H9 (cell line): ENCODE measurements around the gene CYP2F1. TPM values are rescaled to one million over a fixed set of nuclear protein-coding genes. Genes with fewer than 3 reads are reported as not detected.
"Not testable (repeated sequence)": the region's sequence is repeated elsewhere in the genome, so short reads cannot be mapped to it uniquely, and the experiment has no call there.

ENCODE experiments used
- DNase-seq: peaks from one replicate; pipeline ENCODE4 v3.0.0-alpha.2; 2017
- H2AFZ ChIP-seq: one replicate; pipeline ENCODE4 v1.6.1; 2013; ENCODE audit warnings: mild to moderate bottlenecking, low read length, control low read depth, moderate library complexity
- H2AK5ac ChIP-seq: 2 replicates; pipeline ENCODE4 v1.6.1; 2013; ENCODE audit warnings: low read length, control low read depth, mixed read lengths; ENCODE audit not compliant: insufficient read length
- H2BK120ac ChIP-seq: one replicate; pipeline ENCODE4 v1.6.1; 2013; ENCODE audit warnings: low read depth, mild to moderate bottlenecking, low read length, control low read depth, inconsistent platforms; ENCODE audit not compliant: poor library complexity, severe bottlenecking
- H2BK12ac ChIP-seq: 2 replicates; pipeline ENCODE4 v1.6.1; 2013; ENCODE audit warnings: low read length, control low read depth, mixed read lengths, low read depth; ENCODE audit not compliant: insufficient read length
- H2BK15ac ChIP-seq: 2 replicates; pipeline ENCODE4 v1.6.1; 2013; ENCODE audit warnings: low read depth, low read length, control low read depth
- H2BK20ac ChIP-seq: one replicate; pipeline ENCODE4 v1.6.1; 2013; ENCODE audit warnings: low read depth, mild to moderate bottlenecking, low read length, control low read depth, inconsistent platforms; ENCODE audit not compliant: poor library complexity, severe bottlenecking
- H2BK5ac ChIP-seq: 2 replicates; pipeline ENCODE4 v1.6.1; 2013; ENCODE audit warnings: low read length, control low read depth, mixed read lengths; ENCODE audit not compliant: insufficient read length
- H3K14ac ChIP-seq: 2 replicates; pipeline ENCODE4 v1.6.1; 2013; ENCODE audit warnings: low read length, control low read depth; ENCODE audit not compliant: insufficient read depth
- H3K18ac ChIP-seq: 2 replicates; pipeline ENCODE4 v1.6.1; 2013; ENCODE audit warnings: low read depth, mild to moderate bottlenecking, mixed read lengths, low read length, control low read depth; ENCODE audit not compliant: insufficient read length
- H3K23ac ChIP-seq: 2 replicates; pipeline ENCODE4 v1.6.1; 2013; ENCODE audit warnings: low read length, control low read depth, mixed read lengths, low read depth; ENCODE audit not compliant: insufficient read length
- H3K23me2 ChIP-seq: 2 replicates; pipeline ENCODE4 v1.6.1; 2013; ENCODE audit warnings: low read depth, mild to moderate bottlenecking, mixed read lengths, low read length, control low read depth; ENCODE audit not compliant: insufficient read length, poor library complexity, severe bottlenecking
- H3K27ac ChIP-seq: 2 replicates; pipeline ENCODE4 v1.5.1; 2013; ENCODE audit warnings: low read length, control low read depth, mixed read lengths, low read depth; ENCODE audit not compliant: insufficient read length
- H3K27me3 ChIP-seq: 2 replicates; pipeline ENCODE4 v1.6.1; 2013; ENCODE audit warnings: low read length, control low read depth, inconsistent platforms; ENCODE audit not compliant: insufficient read depth
- H3K4ac ChIP-seq: 2 replicates; pipeline ENCODE4 v1.6.1; 2013; ENCODE audit warnings: low read depth, mild to moderate bottlenecking, control low read depth, inconsistent platforms, low read length, moderate library complexity
- H3K4me1 ChIP-seq: 2 replicates; pipeline ENCODE4 v1.6.1; 2013; ENCODE audit warnings: low read length, control low read depth, inconsistent platforms; ENCODE audit not compliant: insufficient read depth
- H3K4me2 ChIP-seq: 2 replicates; pipeline ENCODE4 v1.6.1; 2013; ENCODE audit warnings: low read length, control low read depth, mixed read lengths; ENCODE audit not compliant: insufficient read length, insufficient read depth
- H3K56ac ChIP-seq: 2 replicates; pipeline ENCODE4 v1.6.1; 2013; ENCODE audit warnings: low read depth, mild to moderate bottlenecking, mixed read lengths, low read length, control low read depth; ENCODE audit not compliant: insufficient read length
- H3K79me1 ChIP-seq: 2 replicates; pipeline ENCODE4 v1.6.1; 2013; ENCODE audit warnings: low read depth, mild to moderate bottlenecking, moderate library complexity, low read length, control low read depth, inconsistent platforms; ENCODE audit not compliant: insufficient read depth, poor library complexity, severe bottlenecking
- H3K79me2 ChIP-seq: 2 replicates; pipeline ENCODE4 v1.6.1; 2013; ENCODE audit warnings: low read length, control low read depth, inconsistent platforms; ENCODE audit not compliant: insufficient read depth
- H3K9ac ChIP-seq: 2 replicates; pipeline ENCODE4 v1.6.1; 2013; ENCODE audit warnings: low read length, control low read depth, mixed read lengths; ENCODE audit not compliant: insufficient read length; ENCODE audit errors: extremely low read depth
- H3K9me3 ChIP-seq: one replicate; pipeline ENCODE4 v1.6.1; 2013; ENCODE audit warnings: low read depth, low read length, inconsistent platforms; ENCODE audit not compliant: control insufficient read depth
- H3T11ph ChIP-seq: one replicate; pipeline ENCODE4 v1.6.1; 2013; ENCODE audit warnings: mild to moderate bottlenecking, low read length, control low read depth, inconsistent platforms
- H4K20me1 ChIP-seq: one replicate; pipeline ENCODE4 v1.6.1; 2013; ENCODE audit not compliant: control insufficient read depth, insufficient read length, insufficient read depth
- H4K5ac ChIP-seq: 2 replicates; pipeline ENCODE4 v1.6.1; 2013; ENCODE audit warnings: low read depth, mild to moderate bottlenecking, mixed read lengths, low read length, control low read depth; ENCODE audit not compliant: insufficient read length
- H4K8ac ChIP-seq: replicated peaks from 2 replicates; pipeline ENCODE4 v1.6.1; 2013; ENCODE audit warnings: low read length, control low read depth, mixed read lengths, low read depth; ENCODE audit not compliant: insufficient read length
- H4K91ac ChIP-seq: 2 replicates; pipeline ENCODE4 v1.6.1; 2013; ENCODE audit warnings: low read depth, mild to moderate bottlenecking, moderate library complexity, mixed read lengths, low read length, control low read depth; ENCODE audit not compliant: insufficient read length
- H3K27ac Mint-ChIP-seq, 3 experiments: 2 replicates in 2 of 3; 3 replicates in 1 of 3; pipeline ENCODE4 v1.8.0; 2020 to 2021; ENCODE audit warnings: mixed read lengths in 3 of 3, mild to moderate bottlenecking in 1 of 3, moderate library complexity in 1 of 3
- H3K27me3 Mint-ChIP-seq: 2 replicates; pipeline ENCODE4 v1.8.0; 2021; ENCODE audit warnings: low read depth, mild to moderate bottlenecking, moderate library complexity, mixed read lengths
- H3K36me3 Mint-ChIP-seq, 3 experiments: 2 replicates in 2 of 3; 3 replicates in 1 of 3; pipeline ENCODE4 v1.8.0; 2020 to 2021; ENCODE audit warnings: low read depth in 3 of 3, mixed read lengths in 3 of 3; ENCODE audit not compliant: insufficient read depth in 1 of 3
- H3K4me1 Mint-ChIP-seq, 2 experiments: 2 replicates each; pipeline ENCODE4 v1.8.0; 2020; ENCODE audit warnings: mixed read lengths in 2 of 2
- H3K4me3 Mint-ChIP-seq, 2 experiments: 2 replicates in 1 of 2; 3 replicates in 1 of 2; pipeline ENCODE4 v1.8.0; 2020 to 2021; ENCODE audit warnings: mild to moderate bottlenecking in 2 of 2, mixed read lengths in 2 of 2, moderate library complexity in 1 of 2
- H3K9me3 Mint-ChIP-seq, 2 experiments: 2 replicates in 1 of 2; 3 replicates in 1 of 2; pipeline ENCODE4 v1.8.0; 2020; ENCODE audit warnings: mild to moderate bottlenecking in 2 of 2, mixed read lengths in 2 of 2, moderate library complexity in 1 of 2
- WGBS: extraction: QIAGEN DNeasy Blood & Tissue Kit; methylation state at CpG from one replicate; pipeline ENCODE4 v1.1.7; 2013; ENCODE audit warnings: missing lambda C conversion rate, low lambda C conversion rate, mixed read lengths; ENCODE audit not compliant: insufficient read length; ENCODE audit errors: extremely low coverage; 5-methylcytosine and 5-hydroxymethylcytosine counted together
- total RNA-seq: library from RNA; stranded (reverse); gene quantifications from 2 replicates; pipeline ENCODE4 v1.2.1, GENCODE V29; 2021

The CYP2F1 gene
- total RNA-seq, 1 experiment from 2014 or later: 0.63 TPM

DNA sequence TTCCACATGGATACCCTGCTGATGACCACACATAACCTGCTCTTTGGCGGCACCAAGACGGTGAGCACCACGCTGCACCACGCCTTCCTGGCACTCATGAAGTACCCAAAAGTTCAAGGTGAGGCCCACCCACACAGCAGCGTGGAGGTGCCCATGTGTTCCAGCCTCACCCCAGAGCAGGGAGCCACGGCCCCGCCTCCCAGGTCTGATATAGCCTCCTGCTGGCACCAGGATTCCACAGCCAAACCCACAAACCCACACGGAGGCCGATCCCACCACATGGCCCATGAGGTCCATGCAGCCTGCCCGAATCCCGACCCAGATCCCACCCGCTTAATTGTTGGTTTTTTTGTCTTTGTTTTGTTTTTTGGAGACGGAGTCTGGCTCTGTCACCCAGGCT, 8.6 kb downstream of the CYP2F1 start:
- H3K27ac Mint-ChIP-seq, H3K27me3 ChIP-seq, H3K23me2 ChIP-seq, H2AK5ac ChIP-seq, H3K79me2 ChIP-seq, H3K9me3 Mint-ChIP-seq, H3K14ac ChIP-seq, H4K20me1 ChIP-seq, H3T11ph ChIP-seq, H2BK5ac ChIP-seq, H3K4ac ChIP-seq, H3K18ac ChIP-seq, H4K91ac ChIP-seq, H2BK15ac ChIP-seq, H4K5ac ChIP-seq, H3K4me3 Mint-ChIP-seq, H4K8ac ChIP-seq, H3K79me1 ChIP-seq, H3K56ac ChIP-seq, H2BK20ac ChIP-seq, H3K23ac ChIP-seq, H3K9ac ChIP-seq, H3K4me1 ChIP-seq, H3K9me3 ChIP-seq, H3K27ac ChIP-seq, H2BK120ac ChIP-seq, H3K36me3 Mint-ChIP-seq, H3K4me2 ChIP-seq, H2AFZ ChIP-seq, H2BK12ac ChIP-seq, DNase-seq: not testable (repeated sequence)
- peaks cover 10% of the 10 kb centered on the region for H3K27me3 Mint-ChIP-seq
- WGBS: no CpG with 5 or more reads among the region's 13 CpGs
- H3K4me1 Mint-ChIP-seq: peaks cover 9 to 17% of the 10 kb centered on the region in 2 experiments
